ENCODE data around the gene SSTR1.

The SSTR1 gene

GRCh38 chr14:38224338-38224737 is 16.6 kb downstream of the SSTR1 start:
- DNase-seq (ENCODE audit: low read depth), result no peak
- H3K4me3 ChIP-seq (ENCODE audit: low read depth, low read length), result no peak overlapping the region

DNA sequence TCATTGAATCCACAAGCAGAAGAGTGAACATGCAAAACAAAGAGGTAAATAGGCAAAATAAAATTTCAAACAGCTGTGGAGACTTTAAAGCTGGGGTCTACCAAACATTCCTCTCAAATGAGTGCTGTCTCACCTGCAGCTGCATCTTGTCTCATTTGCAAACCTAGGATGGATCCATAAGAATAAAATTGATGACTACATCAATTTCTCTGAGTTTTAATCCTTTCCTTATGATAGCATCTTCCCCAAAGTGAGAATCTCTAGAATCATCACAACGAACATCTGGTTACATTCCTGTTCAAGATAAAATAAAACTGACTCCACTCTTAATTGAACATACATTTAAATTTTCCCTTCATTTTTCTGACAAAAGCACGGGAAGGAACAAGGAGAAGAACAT is 18.2 kb downstream of the SSTR1 start:
- no peak overlapping the region for H3K4me3 ChIP-seq (ENCODE audit: low read depth, low read length)
- DNase-seq (ENCODE audit: low read depth), result no peak

GRCh38 chr14:38226366-38226765 is 18.7 kb downstream of the SSTR1 start:
- DNase-seq (ENCODE audit: low read depth), result no peak

GRCh38 chr14:38233218-38233617 is 25.5 kb downstream of the SSTR1 start:
- no peak overlapping the region for H3K4me3 ChIP-seq (ENCODE audit: low read depth, low read length)
- no peak for DNase-seq (ENCODE audit: low read depth)

More at GRCh38 chr14:38226366-38226765, 18.7 kb downstream of the SSTR1 start:
- no peak overlapping the region for H3K4me3 ChIP-seq (ENCODE audit: low read depth, low read length)

DNA sequence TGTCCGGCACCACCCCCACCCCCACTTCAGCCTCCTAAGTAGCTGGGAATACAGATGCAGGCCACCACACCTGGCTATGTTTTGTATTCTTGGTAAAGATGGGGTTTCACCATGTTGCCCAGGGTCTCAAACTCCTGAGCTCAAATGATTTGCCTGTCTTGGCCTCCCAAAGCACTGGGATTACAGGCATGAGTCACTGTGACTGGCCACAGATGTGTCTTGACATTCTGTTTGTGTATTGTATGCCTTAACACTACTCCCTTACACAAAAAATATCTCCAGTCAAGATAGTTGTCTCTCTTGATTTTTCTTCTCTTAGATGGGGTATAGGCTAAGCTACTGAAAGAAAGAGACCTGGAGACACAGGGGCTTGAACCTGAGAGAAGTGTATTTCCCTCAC is 30.6 kb downstream of the SSTR1 start:
- no peak for DNase-seq (ENCODE audit: low read depth)
- H3K4me3 ChIP-seq (ENCODE audit: low read depth, low read length), result no peak overlapping the region

DNA sequence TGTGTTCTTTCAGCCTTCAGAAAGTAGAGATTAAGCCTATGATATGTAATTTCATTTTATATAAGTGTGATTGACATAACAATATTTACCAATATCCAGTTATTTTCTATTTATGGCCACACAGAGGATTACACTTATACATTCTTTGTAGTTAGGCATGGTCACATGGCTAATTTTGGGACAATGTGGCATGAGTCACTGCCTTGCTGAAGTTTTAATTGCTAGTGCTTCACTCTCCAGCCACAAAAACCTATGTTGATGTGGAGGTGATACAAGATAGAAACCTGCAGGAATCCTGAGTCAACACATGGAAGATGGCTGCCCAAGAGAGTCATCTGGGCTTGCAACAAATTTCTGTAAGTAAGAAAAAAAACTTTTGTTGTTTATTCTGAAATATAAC is 31.2 kb downstream of the SSTR1 start:
- DNase-seq (ENCODE audit: low read depth), result no peak
- no peak overlapping the region for H3K4me3 ChIP-seq (ENCODE audit: low read depth, low read length)

DNA sequence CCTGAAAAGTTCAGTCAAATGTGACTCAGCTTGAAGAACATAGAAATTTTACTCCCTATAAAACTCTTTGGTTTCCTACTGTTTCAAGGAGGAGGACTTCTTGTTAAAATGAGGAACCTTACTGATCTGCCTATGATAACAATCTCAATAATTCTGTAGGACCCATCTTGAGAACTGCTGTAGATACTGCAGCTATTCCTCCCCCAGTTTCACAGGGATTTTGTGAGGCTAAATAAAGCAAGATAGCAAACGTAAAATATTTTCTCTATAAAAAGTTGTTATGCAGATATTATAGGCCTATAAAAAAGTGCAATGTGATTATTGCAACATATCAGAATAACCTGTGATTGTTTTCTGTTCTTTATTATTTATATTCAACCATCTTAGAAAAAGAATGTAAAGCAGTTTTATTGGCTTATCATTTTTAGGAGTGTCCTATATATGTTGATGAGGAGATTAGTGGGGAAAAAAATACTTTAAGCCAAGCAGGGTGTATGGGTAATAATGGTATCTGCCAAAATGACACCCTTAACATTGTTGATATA is 36.1 kb downstream of the SSTR1 start:
- DNase-seq (ENCODE audit: low read depth), result no peak
- H3K4me3 ChIP-seq (ENCODE audit: low read depth, low read length), result no peak overlapping the region

DNA sequence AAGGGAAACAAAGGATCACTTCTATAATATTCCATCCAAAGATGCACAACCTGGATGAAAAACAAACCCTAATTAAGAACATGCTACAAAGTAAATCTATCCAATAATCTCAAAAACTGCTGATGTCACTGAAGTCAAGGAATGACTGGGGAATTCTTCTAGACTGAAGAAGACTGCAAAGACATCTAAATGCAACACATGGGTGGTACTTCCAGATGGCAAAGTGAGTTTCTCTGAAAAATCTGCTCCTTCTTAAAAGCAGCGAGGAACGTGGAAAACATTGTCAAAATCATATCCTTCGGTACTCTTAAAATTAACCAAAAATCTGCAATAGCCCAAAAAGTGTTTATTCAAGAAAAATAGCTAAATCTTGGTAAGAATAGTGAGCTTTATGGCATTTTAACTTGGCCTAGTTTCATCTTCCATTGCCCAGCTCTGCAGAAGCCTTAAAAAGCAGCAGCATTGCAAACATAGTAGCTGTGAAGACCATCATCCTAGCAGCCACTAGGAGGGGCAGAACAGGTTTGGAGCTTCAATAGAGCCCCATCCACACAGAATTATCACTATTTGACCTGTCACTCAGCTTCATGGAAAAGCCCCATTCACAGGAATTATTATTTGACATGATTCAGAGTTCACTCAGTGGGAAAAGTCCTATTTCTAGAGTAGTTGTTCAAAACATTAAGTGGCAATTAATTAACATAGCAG is 40.8 kb downstream of the SSTR1 start:
- no peak overlapping the region for H3K4me3 ChIP-seq (ENCODE audit: low read depth, low read length)
- DNase-seq (ENCODE audit: low read depth), result no peak

DNA sequence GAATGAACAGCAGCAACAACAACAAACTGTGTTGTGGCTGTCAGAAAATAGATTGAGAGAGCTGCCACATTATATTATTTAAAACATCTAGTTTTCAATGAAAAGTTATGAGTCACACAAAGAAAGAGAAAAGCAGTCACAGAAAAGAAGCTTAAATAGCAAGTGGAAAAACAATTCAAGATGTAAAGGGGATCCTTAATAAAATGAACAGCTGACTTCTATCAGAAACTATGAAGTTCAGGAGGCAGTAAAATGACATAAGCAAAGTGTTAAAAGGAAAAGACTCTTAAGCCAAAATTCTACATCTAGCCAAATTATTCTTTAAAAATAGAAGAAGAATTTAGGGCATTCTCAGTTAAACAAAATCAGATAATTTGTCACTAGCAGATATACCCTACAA is 42.6 kb downstream of the SSTR1 start:
- DNase-seq (ENCODE audit: low read depth), result no peak
- no peak overlapping the region for H3K4me3 ChIP-seq (ENCODE audit: low read depth, low read length)

- H3K4me3 ChIP-seq (ENCODE audit: low read depth, low read length), result no peak overlapping the region
- DNase-seq (ENCODE audit: low read depth), result no peak
Measured at GRCh38 chr14:38252066-38252710, 44.5 kb downstream of the SSTR1 start.

DNA sequence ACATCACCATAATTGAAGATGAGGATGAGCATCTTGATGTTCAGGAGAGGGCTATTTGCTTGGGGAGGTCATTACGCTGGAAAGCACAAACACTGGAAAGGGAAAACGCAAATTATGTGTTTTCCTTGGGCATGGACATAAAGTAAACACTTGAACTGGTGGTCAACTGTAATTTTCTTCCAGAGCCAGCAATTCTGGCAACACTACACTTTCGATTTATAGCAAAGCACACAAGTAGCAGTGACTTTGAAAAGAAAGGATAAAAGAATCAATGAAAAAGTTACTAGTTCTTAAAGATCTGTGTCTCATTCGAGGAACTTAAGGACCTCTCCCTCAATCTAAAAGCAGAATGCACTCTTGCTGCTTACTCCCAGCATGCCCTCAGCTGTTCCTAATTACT is 46.0 kb downstream of the SSTR1 start:
- H3K4me3 ChIP-seq (ENCODE audit: low read depth, low read length), result peak overlapping the region; percentile 5
- DNase-seq (ENCODE audit: low read depth), result no peak

- DNase-seq (ENCODE audit: low read depth), result no peak
- peak overlapping the region; percentile 32 for H3K4me3 ChIP-seq (ENCODE audit: low read depth, low read length)
Measured at GRCh38 chr14:38254571-38255407, 47.1 kb downstream of the SSTR1 start.

DNA sequence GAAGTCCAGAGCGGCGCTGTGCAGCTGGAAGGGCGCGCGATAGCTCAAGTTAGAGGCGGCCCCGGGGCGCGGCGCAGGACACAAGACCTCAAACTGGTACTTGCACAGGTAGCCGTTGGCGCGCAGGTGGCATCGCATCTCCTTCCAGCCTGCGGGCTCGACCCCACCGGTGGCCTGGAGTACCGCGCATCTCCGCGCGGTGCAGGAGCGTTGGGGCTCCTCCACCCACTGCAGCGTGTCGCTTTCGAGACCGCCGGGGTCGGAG is 47.6 kb downstream of the SSTR1 start:
- no peak for DNase-seq (ENCODE audit: low read depth)
- H3K4me3 ChIP-seq (ENCODE audit: low read depth, low read length), result peak overlapping the region; percentile 32

DNA sequence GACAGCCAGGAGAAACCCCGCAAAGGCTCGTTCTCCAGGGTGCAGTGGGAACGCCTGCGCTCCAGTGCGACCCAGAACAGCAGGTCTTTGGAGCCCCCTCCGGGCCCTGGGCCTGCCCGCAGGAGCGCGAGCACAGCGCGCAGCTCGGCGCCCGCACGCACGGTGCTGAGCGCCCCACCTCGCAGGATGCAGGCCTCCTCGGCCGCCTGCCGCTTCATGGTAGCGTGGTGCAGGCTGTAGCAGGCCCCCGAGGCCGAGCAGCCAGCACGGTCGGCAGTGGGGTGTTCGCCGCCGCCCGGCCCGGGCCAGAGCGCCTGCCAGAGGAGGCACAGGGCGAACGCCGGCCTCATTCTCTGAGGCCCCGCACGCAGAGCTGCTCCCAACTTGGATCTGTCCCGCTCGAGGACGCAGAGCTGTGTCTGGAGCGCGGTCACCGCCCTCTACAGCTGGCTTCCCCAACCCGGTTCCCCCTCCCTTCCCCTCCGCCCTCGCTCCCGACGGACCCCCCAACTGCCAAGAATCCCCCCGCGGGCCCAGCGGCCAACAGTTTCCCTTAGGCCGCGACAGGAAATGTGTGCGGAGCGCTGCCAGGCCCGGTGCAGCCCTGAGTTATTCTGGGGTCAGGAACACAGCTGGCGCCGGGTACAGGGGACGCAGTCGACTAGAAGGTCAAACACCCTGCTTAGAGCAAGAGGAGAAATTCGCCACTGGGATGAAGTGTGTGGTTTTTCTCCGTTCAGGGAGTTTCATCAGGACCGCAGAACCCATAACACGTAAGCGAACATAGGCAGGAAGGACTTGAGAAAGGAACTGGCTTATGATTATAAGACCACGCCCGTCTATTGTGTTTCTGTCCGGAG is 48.2 kb downstream of the SSTR1 start, which contains the start of gene CLEC14A:
Gene CLEC14A (minus strand): TSS at position 421 of the 860 bp plus-strand sequence. CDS start 71 bp downstream, at position 350.
- peak; percentile 48 for DNase-seq (ENCODE audit: low read depth)
- H3K4me3 ChIP-seq (ENCODE audit: low read depth, low read length), result peak within 1 kb of the TSS; percentile 32

GRCh38 chr14:38256533-38256840 is 48.8 kb downstream of the SSTR1 start:
- DNase-seq (ENCODE audit: low read depth), result no peak
- H3K4me3 ChIP-seq (ENCODE audit: low read depth, low read length), result no peak overlapping the region

GRCh38 chr14:38257507-38257906 is 49.8 kb downstream of the SSTR1 start:
- DNase-seq (ENCODE audit: low read depth), result no peak
- H3K4me3 ChIP-seq (ENCODE audit: low read depth, low read length), result no peak overlapping the region

- H3K4me3 ChIP-seq (ENCODE audit: low read depth, low read length), result no peak overlapping the region
- DNase-seq (ENCODE audit: low read depth), result no peak
Measured at GRCh38 chr14:38261620-38262019, 53.9 kb downstream of the SSTR1 start.

Measured in skeletal muscle cell (primary cell).